ENCODE measurements around the gene PTTG1IP. TPM values are rescaled to one million over a fixed set of nuclear protein-coding genes. Genes with fewer than 3 reads are reported as not detected.

PTTG1IP gene
- total RNA-seq, 1 donor from 2014 or later = 240 TPM

DNA sequence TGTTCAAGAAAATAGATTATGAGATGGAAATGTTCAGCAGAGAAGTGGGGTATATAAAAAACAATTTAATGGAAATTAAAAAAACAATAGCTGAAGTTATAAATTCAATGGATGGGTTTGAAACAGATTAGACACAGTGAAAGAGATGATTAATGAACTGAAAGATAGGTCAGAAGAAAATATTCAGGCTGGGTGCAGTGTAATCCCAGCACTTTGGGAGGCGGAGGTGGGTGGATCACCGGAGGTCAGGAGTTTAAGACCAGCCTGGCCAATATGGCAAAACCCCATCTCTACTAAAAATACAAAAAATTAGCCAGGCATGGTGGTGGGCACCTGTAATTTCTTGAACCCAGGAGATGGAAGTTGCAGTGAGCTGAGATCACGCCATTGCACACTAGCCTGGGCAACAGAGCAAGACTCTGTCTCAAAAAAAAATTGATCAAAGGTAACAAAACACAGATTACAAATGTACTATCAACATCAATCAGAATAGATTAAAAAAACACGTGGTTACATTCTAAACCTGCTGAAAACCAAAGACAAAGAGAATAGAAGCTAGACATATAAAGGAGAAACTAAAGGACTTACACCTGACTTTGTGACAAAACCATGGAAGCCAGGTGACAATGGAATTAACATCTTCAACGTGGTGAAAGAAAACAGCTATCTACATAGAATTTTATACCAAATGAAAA is 50.9 kb downstream of the PTTG1IP start:
- H3K4me2 ChIP-seq (ENCODE audit: low read length) = no peak overlapping the region
- H3K9me3 ChIP-seq (ENCODE audit: insufficient read depth, low read depth, low read length) = peaks cover 16% of the 10 kb centered on the region
- DNase-seq (ENCODE audit: low read depth) (no peak), FAIRE-seq (no peak)
- no peak overlapping the region for H3K4me3 ChIP-seq (ENCODE audit: insufficient read depth, low read depth, low read length)
- H3K4me1 Mint-ChIP-seq (ENCODE audit: low read depth, unreplicated experiment) = no peaks in the 10 kb centered on the region
- TF ChIP-seq, protein P1, sequence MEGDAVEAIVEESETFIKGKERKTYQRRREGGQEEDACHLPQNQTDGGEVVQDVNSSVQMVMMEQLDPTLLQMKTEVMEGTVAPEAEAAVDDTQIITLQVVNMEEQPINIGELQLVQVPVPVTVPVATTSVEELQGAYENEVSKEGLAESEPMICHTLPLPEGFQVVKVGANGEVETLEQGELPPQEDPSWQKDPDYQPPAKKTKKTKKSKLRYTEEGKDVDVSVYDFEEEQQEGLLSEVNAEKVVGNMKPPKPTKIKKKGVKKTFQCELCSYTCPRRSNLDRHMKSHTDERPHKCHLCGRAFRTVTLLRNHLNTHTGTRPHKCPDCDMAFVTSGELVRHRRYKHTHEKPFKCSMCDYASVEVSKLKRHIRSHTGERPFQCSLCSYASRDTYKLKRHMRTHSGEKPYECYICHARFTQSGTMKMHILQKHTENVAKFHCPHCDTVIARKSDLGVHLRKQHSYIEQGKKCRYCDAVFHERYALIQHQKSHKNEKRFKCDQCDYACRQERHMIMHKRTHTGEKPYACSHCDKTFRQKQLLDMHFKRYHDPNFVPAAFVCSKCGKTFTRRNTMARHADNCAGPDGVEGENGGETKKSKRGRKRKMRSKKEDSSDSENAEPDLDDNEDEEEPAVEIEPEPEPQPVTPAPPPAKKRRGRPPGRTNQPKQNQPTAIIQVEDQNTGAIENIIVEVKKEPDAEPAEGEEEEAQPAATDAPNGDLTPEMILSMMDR (IDR thresholded peaks at IDR 0.05; ENCODE audit: insufficient read depth, low read depth, low read length) = no peak
- TF ChIP-seq EZH2 (IDR thresholded peaks at IDR 0.05; ENCODE audit: insufficient read depth, low read length) = no peak
- no peak overlapping the region for H3K9ac ChIP-seq (ENCODE audit: low read length)
- H2AFZ ChIP-seq (ENCODE audit: low read depth, low read length) = no peak overlapping the region
- no peaks in the 10 kb centered on the region for H3K27me3 ChIP-seq (ENCODE audit: insufficient read depth, low read length)
- H3K27ac ChIP-seq (ENCODE audit: low read depth, low read length) = no peak overlapping the region
- H3K4me1 ChIP-seq (ENCODE audit: insufficient read depth, low read length) = no peaks in the 10 kb centered on the region
- no peak overlapping the region for H3K4me3 Mint-ChIP-seq (ENCODE audit: unreplicated experiment)
- no peaks in the 10 kb centered on the region for H3K36me3 ChIP-seq (ENCODE audit: insufficient read depth, low read length)
- no peaks in the 10 kb centered on the region for H3K79me2 ChIP-seq (ENCODE audit: insufficient read depth, low read length)
- H3K27me3 Mint-ChIP-seq (ENCODE audit: low read depth, unreplicated experiment) = peaks cover 4% of the 10 kb centered on the region
- no peak overlapping the region for H3K27ac Mint-ChIP-seq (ENCODE audit: unreplicated experiment)
- no peaks in the 10 kb centered on the region for H4K20me1 ChIP-seq (ENCODE audit: insufficient read depth, low read length)
- H3K36me3 Mint-ChIP-seq (ENCODE audit: low read depth, unreplicated experiment) = peaks cover 8% of the 10 kb centered on the region
- peaks cover 30% of the 10 kb centered on the region for H3K9me3 Mint-ChIP-seq (ENCODE audit: unreplicated experiment)

DNA sequence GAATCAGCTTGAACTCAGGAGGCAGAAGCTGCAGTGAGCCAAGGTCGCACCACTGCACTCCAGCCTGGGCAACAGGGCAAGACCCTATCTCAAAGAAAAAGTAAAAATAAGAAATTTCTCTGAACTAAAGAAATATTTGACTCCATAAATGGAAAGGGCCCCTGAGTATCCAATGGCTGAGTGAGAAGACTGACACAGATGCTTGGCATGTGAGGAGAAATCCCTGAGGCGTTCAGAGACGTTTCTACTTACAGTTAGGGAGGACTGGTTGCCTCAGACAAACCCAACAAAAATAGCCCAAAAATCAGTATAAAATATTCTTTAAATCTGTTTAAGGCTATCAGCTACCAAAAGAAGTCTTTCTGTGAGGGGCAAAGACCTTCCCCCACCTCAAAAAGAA is 52.6 kb downstream of the PTTG1IP start:
- H3K27ac Mint-ChIP-seq (ENCODE audit: unreplicated experiment) = no peak overlapping the region
- DNase-seq (ENCODE audit: low read depth) = no peak
- no peak for FAIRE-seq

More for the DNA sequence above, 52.6 kb downstream of the PTTG1IP start:
- H3K36me3 Mint-ChIP-seq (ENCODE audit: low read depth, unreplicated experiment) = peaks cover 8% of the 10 kb centered on the region
- Histone ChIP-seq H2AFZ (ENCODE audit: low read depth, low read length) (no peak overlapping the region), H3K4me1 (ENCODE audit: insufficient read depth, low read length) (no peaks in the 10 kb centered on the region), H3K9me3 (ENCODE audit: insufficient read depth, low read depth, low read length) (peaks cover 11% of the 10 kb centered on the region), H3K36me3 (ENCODE audit: insufficient read depth, low read length) (no peaks in the 10 kb centered on the region), H3K79me2 (ENCODE audit: insufficient read depth, low read length) (peaks cover 17% of the 10 kb centered on the region), H3K4me2 (ENCODE audit: low read length) (no peak overlapping the region), H4K20me1 (ENCODE audit: insufficient read depth, low read length) (peaks cover 16% of the 10 kb centered on the region), H3K4me3 (ENCODE audit: insufficient read depth, low read depth, low read length) (no peak overlapping the region), H3K27ac (ENCODE audit: low read depth, low read length) (no peak overlapping the region), H3K27me3 (ENCODE audit: insufficient read depth, low read length) (no peaks in the 10 kb centered on the region), H3K9ac (ENCODE audit: low read length) (no peak overlapping the region)
- peaks cover 24% of the 10 kb centered on the region for H3K9me3 Mint-ChIP-seq (ENCODE audit: unreplicated experiment)
- peaks cover 2% of the 10 kb centered on the region for H3K27me3 Mint-ChIP-seq (ENCODE audit: low read depth, unreplicated experiment)
- H3K4me3 Mint-ChIP-seq (ENCODE audit: unreplicated experiment) = no peak overlapping the region
- TF ChIP-seq, protein P1 (IDR thresholded peaks at IDR 0.05; ENCODE audit: insufficient read depth, low read depth, low read length) = no peak
- TF ChIP-seq EZH2 (IDR thresholded peaks at IDR 0.05; ENCODE audit: insufficient read depth, low read length) = no peak
- peaks cover 4% of the 10 kb centered on the region for H3K4me1 Mint-ChIP-seq (ENCODE audit: low read depth, unreplicated experiment)

Measured in astrocyte (in vitro differentiated cells and primary cell).